HG03469 (cell line): ENCODE data around the gene NCKAP5.

Source experiments
- ATAC-seq: cut with Tn5 transposase; IDR thresholded peaks from one replicate; pipeline ENCODE4 v1.9.1; 2021; ENCODE audit warnings: mild to moderate bottlenecking, moderate library complexity, moderate number of reproducible peaks; ENCODE audit not compliant: unreplicated experiment

The NCKAP5 gene

DNA sequence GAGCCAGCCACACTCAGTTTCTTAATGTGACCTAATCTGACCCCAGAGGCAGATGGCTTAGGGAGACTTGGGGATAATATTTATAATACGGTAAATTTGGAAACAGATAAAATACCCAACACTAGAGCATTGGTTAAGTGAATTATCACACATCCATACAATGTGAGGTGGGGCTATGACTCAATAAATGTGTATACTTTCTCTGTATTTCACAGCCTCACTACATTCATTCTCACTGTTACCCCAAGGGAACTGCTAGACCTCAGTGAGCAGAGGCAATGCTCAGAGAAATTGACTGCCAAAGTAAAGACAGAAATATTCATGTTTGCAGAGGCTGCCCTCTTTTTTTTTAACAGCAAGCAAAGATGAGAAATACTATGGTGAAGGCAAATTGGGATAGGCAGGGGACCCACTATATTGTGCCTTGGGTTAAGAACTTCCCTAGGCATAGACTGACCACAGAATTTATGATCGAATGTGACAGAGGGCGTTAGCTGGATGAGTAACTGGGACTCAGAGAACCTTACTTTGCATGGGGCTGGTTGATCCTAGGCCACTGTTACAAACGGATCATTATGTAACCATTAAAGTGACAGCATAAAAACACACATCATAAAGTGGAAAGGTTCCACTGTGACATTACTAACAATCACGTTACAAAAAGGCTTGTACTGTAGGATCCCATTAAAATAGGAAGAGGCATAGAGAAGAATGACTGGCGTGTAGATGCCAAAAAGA is 652.3 kb downstream of the NCKAP5 start:
- ATAC-seq = no peak

DNA sequence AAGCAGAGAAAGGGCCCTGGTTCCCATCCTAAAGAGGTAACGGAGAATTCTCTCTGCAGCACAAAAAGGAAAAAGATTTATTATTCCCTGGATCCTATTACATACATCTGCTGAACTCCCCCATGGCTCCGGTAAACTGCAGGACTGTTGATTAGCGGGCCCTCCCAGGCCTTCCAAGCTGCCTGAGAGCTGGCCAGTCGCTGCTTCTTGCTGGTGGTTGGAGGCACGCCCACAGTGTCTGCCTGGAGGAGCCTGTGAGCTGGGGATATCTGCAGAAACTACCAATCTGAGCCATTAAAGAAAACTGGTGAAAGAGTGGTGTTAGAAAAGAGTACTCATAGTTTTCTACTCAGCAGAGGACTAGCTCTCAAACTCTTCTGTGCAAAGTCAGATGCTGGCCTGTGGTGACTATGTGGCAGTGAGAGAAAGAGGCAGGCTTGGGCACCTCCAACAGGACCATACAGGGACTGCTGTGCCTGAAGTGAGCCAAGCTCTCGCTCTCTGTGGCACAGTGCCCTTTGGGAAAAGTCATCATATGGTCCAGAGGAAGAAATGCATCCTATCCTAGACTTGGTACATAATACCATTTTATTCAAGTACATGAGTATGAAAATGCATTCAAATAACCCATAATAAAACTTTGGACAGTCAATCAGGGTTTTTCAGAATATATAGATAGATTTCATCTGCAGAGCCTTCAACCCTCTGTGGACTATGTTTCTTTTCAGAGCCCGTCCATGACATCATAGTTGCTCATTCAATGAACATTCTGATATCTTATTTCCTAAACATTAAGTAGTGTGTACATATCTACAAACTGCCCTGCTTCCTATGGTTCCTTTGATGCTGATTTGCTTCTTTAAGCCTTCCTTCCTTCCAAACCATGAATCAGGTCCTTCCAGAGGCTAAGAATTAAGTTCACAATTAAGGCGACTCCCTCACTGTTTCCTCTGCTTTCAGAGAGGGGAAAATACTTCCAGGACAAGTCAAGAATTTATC is 656.2 kb downstream of the NCKAP5 start:
- ATAC-seq = no peak

- no peak for ATAC-seq
Measured at GRCh38 chr2:132910432-132910831, 657.8 kb downstream of the NCKAP5 start.

- no peak for ATAC-seq
Measured at GRCh38 chr2:132909427-132909826, 658.8 kb downstream of the NCKAP5 start.

DNA sequence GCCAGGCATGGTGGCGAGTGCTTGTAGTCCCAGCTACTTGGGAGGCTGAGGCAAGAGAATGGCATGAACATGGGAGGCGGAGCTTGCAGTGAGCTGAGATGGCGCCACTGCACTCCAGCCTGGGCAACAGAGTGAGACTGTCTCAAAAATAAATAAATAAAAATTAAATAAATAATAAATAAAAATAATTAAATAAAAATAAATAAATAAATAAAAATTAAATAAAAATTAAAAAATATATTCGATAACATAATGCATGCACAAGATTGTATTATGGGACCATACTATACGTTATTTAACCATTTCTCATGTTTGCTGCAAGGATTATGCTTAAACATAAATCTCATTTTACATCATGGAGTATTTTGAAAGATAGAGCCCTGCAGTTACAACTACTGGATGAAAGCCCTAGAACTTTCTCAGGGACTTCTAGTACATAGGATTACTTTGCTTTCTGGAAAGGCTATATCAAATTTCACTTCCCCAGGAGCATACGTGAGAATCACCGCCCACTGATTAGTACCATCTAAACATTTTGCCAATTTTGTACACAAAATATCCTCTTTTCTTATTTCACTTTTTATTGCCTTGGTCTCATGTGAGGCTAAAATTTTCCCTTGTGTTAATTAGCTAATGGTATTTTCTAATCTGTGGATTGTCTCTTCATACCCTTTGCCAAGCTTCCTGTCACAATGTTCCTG is 664.0 kb downstream of the NCKAP5 start:
- no peak for ATAC-seq

GRCh38 chr2:132902626-132903025 is 665.6 kb downstream of the NCKAP5 start:
- no peak for ATAC-seq

DNA sequence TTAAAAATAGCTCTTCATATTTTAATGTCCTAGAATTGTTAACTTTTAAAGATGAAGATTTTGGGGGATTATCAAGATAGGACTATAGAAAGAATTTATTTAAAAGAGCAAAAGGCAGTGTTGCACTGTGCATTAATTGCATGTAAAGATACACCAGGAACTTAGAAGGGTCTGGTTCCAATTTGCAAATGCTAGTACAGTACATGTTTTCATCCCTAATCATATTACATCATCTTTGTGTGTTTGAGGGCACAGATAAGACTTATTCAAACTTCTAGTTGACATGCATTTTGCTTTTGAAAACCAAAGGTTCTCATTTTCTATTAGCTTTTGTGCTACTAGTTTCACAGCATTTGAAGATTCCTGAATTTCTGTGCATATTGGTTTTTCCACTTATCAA is 666.6 kb downstream of the NCKAP5 start:
- no peak for ATAC-seq

- ATAC-seq = no peak
Measured at GRCh38 chr2:132897111-132897510, 671.2 kb downstream of the NCKAP5 start.

GRCh38 chr2:132896073-132896472 is 672.2 kb downstream of the NCKAP5 start:
- ATAC-seq = no peak

- ATAC-seq = no peak
Measured at GRCh38 chr2:132891498-132891897, 676.8 kb downstream of the NCKAP5 start.

DNA sequence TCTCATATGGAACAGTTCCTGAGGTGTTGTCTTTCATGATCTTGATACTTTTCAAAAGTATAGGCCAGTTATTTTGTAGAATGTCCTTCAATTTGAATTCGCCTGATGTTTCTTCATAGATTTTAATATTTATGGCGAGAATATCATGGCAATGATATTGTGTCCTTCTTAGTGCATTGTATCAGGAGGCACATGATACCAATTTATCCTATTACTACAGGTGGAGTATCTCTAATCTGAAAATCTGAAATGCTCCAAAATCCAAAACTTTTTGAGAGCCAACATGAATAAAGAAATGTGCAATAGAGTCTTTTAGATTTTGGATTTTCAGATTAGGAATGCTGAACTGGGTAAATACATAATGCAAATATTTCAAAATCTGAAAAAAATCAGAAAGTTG is 681.7 kb downstream of the NCKAP5 start:
- ATAC-seq = no peak

DNA sequence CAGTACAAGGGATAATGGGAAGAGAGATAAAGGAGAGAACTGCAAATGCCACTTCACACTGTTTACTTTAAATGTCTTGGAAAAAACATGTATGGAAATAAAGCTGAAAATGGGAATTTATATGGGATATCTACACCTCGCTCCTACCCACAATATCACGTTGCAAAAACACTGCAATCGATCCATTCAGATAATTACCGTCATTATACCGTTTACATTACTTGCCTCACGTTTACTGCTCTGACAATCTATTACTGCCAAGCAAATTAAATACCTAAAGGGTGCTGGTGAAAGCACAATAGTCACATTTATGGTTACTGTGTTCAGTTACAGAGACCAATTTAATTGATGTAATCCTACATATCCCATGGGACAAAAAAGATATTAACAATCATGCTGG is 683.6 kb downstream of the NCKAP5 start:
- ATAC-seq = no peak

DNA sequence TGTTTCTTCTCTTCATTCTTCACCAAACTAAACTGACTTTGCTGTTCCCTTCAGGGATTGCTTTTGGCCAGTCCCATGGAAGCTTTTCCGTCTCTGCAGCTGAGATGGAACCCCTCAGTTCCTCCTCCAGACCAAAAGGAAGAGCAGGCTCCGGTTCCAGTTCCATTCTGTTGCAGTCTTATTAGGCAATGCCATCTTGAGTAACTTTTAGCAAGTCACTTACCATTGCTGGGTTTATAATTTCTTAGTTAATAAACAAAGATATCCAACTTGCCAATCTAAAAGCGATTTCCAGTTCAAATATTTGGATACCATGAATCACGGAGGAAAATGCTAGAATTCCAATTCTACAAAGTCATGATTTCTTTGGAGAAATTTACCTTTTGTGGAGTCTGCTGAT is 684.0 kb downstream of the NCKAP5 start:
- ATAC-seq = no peak

- no peak for ATAC-seq
Measured at GRCh38 chr2:132883430-132883829, 684.8 kb downstream of the NCKAP5 start.

GRCh38 chr2:132881546-132881945 is 686.7 kb downstream of the NCKAP5 start:
- ATAC-seq = no peak

DNA sequence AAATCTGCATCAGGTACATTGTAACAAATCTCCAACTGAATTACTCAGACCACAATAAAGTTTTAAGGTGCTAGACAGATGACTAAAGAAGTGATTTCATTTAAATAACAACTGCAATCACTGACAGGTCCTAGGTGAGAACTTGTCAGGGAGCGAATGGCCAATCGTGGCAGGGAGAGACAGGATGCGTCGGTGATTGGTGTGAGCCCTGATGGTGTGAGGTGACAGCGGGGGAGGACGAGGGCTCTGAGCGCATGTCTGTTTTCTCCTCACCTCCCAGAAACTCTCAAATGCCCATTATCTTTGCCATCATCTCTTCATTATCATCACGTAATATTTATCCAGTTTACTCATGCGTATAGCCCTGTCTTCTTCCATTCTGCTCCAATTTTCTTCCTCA is 690.3 kb downstream of the NCKAP5 start:
- no peak for ATAC-seq

DNA sequence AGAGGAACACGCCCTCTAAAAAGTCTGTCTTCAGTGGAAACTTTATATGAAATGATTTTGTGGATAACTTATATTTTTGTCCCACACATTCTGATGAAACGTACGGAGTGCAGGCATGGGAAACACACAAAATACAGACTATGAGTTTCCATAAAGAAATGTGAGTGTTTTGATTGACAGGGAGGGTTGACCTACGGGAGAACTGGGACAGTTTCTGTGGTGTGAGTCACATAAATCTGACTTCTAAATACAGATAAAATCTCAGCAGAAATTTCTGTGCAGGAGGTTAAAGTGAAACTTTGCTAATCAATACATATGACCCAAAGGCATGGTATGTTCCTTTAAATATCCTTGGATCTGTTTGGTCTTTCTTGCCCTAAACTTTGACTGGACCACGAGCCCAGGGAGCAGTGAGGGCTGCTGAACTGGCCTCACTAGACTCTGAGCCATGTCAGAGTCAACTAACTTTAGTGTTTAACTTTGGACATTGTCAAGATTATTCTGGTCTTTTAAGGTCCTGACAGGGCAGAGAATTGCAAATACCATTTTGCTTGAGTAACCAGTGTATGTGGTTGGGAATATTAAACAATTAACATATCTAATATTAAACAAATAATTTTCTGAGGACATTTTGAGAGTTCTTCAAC is 691.4 kb downstream of the NCKAP5 start:
- no peak for ATAC-seq

DNA sequence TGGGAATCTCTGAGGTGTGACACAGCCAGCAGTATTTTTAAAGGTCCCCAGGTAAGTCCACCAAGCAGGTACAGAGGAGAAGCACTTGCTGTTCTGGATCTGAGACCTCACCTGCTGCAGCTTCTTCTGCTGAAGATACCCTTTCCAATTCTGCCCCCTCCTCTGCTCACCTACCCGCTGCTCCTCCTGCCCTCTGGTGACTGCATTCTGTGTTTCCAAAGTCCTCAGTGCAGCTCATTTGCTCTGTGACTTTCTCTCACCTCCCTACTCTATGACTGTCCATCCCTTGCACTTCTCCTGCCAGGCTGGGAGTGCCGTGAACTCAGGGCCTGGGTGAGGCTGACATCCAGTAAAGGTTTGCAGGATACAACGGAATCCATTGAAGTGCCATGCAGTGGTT is 693.1 kb downstream of the NCKAP5 start:
- no peak for ATAC-seq

- no peak for ATAC-seq
Measured at GRCh38 chr2:132873738-132874137, 694.5 kb downstream of the NCKAP5 start.

DNA sequence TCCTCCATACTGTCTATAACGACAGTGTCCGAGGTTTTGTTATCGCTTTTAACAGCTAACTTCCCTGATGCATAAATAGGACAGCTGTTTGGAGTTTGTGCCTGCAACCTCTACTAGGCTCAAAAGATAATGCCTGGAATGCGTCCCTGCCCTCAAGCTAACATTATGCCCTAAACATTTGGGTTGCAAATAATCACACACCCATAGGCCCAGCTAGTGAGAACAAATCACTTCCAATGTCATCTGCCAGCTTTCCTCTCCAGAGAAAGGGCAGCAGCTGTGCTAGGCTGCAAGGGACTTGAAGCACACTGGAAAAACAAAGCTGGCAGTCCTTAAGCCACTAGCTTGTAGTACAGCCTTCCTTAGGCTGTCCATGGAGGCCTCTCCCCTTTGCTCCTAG is 696.4 kb downstream of the NCKAP5 start:
- no peak for ATAC-seq

DNA sequence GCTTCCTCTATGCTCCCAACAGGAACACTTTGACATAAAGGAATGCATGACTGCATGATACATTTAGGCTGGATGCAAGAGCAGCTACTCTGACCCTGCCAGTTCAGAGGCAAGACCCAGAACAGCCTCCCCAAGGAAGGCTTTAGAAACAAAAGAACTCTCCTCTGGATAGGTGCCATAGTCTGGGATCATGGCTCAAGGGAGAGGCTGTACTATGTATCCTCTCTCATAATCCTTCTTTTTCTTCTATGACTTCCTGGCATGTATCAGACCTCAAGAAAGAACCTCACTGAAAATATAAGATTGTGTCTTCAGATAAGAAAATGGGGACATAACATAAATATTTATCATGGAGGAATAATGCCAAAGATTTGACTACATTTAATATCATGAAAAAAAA is 704.3 kb downstream of the NCKAP5 start:
- no peak for ATAC-seq
